NCI-H1436 treated with DMSO at 0.1 percent for 48 hours (cell line): ENCODE data around the gene SLC2A1.

Experiments
- DNase-seq: peaks from one replicate; lab custom pipeline; 2025; lab: John Stamatoyannopoulos, UW

SLC2A1 gene

DNA sequence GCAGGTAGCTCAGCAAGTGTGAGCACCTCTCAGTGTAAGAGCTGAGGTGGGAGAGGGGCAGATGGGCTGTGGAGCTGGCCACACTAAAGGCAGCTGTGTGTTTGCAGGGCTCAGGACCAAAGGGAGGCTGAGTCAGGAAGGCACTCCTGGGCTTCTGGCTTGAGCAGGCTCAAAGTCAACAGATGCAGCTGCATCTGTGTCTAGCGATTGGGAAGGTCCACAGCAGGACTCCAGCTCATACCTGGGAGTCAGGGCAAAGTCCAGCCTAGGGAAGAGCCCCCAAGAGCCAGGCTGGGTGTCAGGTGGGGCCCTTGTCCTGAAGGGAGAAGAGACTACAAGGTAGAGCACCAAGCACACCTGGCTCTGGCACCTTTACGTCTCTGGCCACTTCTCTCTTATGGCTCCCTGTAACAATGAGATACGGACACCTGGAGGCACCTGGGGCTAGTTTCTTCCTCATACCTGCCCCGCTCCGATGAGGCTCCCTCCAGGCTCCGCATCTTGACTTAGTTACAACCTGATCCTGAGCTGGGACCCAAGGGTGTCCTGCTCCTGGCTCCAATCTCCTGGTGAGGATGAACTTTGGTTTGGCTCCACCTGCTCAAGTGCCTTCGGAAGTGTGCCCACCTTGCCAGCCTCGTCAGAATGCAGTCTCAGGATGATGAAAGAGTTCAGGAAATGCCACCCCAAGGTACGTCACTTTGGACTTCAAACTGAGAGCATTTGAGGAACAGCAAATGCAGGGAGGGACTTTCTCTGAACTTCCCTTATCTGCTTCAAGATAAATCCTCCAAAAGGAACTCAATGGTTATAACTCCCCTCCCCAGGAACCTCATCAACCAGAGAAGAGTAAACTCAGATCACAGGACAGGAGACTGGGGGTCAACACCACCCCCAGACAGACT lies 21.5 kb upstream of the SLC2A1 start:
- no peak for DNase-seq

DNA sequence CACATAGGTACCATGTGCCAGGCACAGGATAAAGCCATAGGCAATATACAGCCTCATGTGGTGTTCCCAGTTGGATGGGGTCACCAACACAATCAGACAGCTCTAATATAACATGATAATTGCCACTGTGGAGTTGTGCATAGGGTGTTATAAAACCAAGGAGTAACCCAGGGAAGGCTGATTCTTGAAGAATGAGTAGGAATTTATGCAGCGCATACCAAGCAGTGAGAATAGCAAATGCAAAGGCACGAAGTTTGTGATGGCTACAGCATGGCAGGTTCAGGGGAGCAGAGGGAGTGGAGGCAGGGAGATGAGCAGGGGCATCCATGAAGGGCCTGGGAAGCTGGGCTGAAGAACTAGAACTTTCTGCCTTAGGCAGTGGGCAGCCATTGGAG lies 20.4 kb upstream of the SLC2A1 start:
- no peak for DNase-seq

DNA sequence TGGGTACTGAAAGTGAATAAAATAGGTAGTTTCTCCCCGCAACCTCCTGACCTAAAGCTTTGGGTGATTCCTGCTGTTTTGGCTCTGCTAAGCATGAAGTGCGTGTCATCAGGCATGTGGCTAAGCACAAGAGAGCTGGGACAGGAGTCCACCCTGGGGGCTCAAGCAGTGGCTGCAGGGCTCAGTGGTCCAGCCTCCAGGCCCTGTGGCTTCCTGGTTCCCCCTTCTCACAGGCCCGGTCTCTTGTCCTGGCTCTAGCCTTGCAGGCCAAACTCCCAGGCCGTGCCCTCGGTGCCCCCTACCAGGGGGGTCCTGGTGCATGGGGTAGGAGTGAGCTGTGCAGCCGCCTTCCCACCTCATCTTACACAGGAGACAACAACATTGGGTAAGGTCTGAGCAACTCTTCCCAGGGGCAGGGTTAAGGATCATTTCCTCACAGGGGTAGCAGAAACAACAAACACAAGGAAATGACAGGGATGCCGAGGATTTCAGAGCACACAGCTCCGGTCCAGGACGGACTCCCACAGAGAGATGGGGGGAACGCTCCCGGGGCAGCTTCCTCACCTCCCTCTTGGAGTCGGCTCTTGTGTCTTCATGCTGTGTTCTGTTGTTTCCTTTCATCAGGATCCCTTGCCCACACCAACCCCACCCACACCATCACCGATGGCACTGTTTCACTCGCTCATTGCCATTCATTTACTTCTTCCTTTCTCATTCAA lies 19.8 kb upstream of the SLC2A1 start:
- DNase-seq = no peak

DNA sequence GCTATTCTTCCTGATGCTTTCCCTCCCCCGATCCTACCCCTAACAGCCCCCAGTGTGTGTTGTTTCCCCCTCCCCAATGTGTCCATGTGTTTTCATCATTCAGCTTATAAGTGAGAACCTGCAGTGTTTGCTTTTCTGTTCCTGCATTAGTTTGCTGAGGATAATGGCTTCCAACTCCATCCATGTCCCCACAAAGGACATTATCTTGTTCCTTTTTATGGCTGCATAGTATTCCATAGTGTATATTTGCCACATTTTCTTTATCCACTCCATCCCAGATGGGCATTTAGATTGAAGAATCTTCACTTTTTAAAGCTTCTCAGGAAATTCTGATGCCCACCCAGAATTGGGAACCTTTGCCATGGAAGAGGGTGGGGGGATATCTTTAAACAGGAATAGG lies 19.0 kb upstream of the SLC2A1 start:
- DNase-seq = no peak

DNA sequence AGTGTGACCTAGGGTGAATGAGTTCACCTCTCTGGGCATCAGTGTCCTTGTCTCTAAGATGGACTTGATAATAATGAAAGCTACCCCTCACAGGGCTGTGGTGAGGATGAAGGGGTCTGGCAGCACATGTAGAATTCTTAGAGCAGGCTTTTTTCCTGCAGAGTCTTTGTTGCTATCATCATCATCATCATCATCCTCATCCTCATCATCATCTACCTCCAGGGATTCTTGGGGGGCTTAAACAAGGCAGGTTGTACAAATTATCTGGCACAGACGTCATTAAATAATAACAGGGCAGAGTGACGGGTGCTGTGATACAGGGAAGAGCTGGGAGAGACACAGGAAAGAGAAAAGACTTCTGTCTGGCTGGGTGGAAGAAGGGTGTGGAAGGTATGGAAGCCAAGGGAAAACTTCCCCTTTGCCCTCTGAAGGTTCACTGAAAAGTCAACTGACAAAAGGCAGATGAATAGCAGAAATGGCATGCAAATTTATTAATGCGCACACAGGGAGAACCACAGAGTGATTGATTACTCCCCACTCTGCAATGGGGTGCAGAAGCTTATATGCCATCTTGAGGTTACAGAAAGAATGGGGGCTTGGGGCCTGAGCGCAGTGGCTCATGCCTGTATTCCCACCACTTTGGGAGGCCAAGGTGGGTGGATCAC lies 17.0 kb upstream of the SLC2A1 start:
- no peak for DNase-seq

DNA sequence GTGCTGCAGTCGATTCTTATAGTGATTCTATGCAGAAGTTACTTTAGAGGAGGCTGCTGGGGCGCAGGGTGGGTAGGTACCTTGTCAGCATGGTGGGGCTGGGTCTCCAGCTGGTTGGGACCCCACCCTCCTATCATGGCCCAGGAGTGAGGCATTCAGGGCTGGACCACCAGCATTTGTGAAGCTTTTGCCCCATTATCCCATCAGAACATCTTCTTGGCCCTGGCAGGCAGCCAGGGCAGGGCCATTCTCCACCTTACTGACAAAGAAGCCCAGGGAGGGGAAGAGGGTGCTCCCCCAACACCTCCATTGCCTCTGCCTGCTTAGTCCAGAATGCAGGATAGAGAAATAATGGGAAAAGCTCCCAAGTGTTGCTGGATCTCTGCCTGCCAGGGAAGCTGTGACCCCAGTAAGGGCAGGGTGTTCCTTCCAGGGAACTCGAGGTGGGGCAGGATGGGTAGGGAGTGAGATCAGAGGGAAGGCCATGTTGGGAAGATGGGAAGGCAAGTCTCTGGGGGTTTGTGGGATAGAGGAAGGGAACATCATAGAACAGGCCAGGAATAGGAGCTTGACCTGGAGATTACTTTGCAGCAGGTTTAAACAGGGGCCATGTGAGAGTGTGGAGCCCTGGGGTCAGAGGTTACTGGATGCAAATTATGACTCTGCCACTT lies 16.2 kb upstream of the SLC2A1 start:
- DNase-seq = no peak

DNA sequence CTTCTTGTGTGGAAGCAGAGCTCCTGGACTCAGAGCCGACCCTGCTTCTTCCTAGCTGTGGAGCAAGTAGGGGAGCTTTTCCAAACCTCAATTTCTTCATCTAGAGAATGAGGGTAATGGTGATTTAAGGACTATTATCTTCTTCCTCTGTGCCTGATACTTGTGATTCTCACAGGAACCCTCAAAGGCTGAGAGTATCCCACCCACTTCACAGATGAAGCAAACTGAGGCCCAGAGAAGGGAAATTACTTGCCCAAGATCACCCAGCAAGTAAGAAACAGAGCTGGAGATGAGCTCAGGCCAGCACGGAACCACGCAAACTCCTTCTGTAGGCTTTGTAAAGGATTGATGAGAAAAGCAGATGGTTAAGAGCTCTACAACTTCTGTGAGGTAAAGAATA lies 15.1 kb upstream of the SLC2A1 start:
- DNase-seq = no peak

DNA sequence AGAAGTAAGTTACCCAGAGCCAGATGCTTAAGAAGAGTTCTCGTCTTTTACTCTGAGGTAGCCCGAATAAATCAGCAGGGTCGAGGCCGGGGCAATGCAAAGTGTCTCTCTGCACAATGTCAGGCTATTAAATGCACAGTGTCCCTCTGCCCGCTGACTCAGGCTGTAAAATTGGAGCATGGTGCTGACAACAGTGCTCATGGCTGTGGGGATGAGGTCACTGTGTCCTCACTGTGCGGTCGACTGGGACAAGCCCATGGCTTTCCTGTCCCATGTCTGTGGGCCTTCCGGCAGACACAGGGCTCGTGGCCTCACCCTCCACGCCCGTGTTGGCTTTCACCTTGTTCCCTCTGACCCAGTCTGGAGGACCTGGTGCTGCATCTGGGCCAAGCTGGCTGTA lies 14.6 kb upstream of the SLC2A1 start:
- no peak for DNase-seq

DNA sequence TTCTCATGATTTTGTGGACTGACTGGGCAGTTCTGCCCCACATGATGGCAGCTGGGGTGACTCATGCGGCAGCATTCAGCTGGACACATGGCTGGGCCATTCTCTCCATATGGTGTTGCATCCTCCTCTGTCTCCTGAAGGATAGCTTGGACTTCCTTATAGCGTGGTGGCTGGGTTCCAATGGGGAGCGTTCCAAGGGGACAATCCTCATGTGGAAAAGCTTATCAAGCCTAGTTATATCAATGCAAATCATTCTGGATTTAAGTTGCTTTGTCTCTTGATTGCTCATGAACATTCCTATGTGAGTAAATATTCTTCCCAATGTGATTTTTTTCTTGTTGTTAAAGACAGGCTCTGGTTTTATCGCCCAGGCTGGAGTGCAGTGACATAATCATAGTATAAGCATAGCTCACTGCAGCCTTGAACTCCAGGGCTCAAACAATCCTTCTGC lies 13.2 kb upstream of the SLC2A1 start:
- DNase-seq = no peak

DNA sequence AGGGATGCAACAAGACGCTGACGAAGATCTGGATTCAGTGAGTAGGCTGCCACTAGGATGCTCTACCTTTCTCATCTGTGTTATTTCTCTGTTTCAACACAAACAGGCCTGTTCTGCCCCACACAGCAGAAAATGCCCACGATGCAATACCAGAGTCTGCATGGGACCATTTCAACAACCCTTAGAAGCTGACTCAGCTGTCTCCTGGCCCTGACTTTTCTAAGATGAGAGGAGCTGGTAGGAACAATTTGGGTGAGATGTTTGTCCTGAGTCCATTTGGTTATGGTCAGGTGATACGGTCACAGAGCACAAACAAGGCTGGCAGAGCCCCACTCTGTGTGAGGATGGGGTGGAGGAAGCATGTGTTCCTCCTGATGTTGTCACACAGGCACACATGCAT lies 11.5 kb upstream of the SLC2A1 start:
- DNase-seq = no peak

DNA sequence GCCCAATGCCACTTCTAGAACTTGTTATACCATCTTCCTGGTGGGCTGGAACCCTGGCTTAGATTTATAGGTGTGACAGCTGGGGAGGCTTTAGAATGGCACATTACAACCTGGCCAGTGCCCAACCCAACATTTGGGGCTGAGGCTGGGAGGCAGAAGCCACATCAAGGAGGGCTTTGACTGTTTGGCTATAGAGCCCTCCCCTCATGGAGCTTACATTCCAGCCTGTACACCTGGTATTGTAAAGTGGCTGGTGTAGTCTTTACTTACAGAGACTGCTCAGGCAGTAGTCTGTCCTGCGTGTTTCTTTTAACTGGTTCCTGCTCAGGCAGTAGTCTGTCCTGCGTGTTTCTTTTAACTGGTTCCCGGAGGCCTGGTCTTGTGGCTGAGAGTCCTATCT lies 10.0 kb upstream of the SLC2A1 start:
- no peak for DNase-seq

DNA sequence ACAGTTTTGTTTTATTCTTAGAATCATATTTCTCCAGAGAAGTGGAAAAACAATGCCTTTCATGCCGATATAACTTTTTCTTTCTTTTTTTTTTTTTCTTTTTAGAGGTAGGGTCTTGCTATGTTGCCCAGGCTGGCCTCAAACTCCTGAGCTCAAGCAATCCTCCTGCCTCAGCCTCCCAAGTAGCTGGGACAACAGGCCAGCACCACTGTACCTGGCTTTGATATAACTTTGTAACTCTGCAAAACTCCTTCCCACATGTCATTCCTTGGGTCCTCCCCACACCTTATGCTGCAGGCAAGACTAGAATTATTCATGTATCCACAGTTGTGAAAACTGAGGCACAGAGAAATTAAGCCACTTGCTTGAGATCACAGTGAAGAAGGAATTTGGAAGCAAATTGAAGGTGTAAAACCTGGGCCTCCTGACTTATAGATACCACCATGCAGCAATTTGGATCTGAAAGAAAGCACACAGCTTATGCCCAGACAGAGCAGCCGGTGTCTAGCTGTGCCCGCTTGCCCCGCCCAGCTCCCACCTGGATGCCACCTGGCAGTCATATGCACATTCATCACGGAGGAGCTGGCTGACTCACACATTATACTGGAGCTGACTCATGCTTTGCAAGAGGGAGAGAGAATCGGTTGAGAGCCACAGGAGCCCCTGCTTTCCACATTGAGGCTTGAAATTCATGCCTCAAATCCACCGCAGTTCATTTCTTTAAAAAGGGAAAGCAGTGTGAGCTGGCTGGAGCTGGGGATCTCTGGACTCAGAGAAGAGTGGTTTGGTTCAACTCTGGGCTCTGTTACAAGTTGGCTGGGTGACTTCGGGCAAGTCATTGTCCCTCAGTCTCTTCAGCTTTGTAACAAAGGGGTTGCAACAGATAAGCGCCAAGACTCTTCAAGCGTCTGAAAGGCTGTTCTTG lies 8.3 kb upstream of the SLC2A1 start:
- peak; percentile 66 for DNase-seq

DNA sequence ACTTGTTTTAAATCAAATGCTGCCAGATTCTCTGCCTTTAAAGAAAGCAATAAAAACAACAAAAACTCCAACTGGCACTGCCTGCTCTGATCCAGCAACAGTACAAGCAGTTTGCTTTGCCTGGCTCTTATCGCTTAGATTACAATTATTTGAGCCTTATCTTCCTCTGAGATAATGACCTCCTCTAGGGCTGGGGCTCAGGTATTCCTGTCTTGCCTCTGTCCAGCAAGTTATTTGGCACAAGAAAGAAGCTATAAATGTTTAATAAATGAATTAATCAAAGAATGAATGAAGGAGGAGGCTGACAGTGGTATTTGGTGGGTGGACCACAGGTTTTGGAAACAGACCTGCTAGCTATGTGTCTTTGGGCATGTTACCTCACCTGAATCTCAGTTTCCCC lies 6.7 kb upstream of the SLC2A1 start:
- no peak for DNase-seq

DNA sequence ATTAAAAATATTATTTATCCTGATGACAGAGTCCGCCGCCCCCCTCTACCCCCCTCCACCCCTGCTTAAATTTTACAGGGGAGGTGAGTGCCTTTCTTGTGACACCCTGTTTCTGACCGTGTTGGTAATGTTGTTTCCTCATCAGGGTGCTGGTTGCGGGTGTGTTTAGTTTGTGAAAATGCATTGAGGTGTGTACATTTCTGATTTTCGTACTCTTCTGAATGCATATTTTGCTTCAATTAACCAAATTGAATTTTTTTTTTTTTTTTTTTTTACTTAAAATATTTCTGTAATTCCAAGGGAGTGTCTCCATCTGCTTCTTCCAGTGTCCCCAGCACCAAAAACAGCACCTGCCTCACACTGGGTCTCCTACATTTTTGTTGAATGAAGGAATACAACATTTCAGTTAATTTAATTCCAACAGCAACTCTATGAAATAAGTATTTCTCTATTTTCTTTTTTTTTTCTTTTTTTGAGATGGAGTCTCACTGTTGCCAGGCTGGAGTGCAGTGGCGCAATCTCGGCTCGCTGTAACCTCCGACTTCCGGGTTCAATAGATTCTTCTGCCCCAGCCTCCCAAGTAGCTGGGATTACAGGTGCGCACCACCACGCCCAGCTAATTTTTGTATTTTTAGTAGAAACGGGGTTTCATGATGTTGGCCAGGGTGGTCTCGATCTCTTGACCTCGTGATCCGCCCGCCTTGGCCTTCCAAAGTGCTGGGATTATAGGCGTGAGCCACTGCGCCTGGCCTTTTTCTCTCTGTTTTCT lies 5.6 kb upstream of the SLC2A1 start:
- DNase-seq = no peak

DNA sequence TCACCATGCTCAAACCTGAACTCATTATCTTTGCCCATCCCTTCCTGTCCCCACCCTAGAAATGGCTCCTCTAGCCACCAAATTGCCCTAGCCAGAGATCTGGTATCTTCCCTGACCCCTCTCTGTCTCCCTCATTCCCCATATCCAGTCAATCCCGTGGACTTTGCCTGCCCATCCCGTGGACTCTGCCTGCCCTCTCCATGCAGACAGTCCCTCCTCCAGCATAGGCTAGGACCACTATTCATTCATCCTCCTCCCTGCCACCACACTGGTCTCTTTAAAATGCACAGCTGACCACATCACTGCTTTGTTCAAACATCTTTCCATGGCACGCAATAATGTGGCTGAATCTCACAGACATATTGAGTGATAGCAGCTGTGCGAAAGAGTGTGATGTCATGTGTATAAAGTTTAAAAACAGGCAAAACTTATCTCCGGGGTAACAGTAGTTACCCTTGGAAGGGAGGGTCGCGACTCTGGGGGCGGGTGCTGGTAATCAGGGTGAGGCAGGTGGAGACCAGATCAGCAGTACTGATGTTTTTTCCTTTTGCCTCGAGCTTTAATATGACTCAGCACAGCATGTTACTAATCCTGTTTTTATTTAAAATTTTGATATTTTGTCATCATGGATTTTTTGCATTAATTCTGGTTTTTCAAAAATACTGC lies 4.8 kb upstream of the SLC2A1 start:
- no peak for DNase-seq

DNA sequence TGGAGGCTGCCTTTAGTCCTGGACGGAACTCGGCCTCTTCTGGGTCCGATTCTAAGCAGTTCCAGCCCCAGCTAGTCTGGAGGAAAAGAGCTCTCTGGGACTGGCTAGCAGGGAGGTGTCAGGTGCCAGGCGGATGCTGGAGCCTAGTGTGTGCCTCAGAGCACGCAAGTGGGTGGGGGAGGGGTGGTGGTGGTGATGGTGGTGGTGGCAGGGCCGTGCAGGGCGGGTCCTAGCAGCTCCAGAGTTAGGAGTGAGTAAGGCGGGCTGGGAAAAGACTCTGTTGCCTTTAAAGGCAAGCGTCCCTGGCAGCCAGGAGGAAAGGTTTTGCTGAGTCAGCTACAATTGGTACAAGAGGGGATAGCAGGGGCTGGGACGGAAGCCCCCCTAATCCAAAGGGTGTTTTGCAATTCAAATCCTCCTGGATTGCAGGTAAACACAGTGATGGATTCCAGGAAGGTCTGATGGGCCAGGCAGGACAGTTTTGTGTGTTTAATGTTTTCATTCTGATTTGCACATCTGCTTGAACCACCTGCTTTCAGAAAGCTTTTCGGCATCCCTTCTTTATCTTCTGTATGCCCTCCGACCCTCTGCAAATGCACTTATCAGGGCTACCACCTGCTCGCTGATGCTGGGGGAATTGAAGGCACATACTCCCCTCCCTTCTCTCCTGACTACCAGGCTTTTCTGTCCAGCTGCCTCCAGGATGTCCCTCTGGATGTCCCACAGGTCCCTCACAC lies 4.1 kb upstream of the SLC2A1 start:
- peak; percentile 35 for DNase-seq

DNA sequence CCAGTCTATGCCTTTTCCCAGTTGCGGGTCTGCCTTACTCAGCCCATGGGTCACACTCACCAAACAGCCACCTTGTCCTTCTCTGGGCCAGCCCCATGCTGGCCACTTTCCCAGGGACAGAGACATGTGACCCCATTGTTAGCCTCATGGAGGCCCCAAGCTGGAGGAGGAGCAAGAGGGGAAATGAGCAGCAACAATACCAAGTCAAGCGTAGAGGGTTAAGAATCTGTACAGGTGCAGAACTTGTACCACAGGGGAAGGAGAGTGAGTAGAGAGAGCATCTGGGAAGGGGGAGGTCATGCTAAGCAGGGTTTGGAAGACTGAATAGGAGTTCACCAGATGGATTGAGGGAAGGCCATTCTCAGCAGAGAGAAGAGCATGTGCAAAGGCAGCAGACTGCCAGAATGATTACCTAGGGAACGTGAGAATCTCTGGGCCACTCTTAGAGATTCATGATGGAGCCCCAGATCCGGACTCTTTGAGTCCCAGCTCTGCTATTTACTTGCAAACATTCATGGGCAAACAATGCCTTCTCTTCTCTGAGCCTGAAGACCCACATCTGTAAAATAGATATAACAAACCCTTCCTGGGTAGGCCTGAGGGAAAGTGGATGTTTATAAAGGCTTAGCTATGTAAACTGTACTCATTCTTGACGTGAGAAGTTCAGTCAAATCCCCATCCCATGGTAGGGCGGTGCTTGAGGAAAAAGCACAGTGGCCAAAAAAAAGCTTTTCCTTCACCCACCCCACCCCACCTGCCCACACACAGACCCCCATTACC lies 2.8 kb upstream of the SLC2A1 start:
- no peak for DNase-seq

DNA sequence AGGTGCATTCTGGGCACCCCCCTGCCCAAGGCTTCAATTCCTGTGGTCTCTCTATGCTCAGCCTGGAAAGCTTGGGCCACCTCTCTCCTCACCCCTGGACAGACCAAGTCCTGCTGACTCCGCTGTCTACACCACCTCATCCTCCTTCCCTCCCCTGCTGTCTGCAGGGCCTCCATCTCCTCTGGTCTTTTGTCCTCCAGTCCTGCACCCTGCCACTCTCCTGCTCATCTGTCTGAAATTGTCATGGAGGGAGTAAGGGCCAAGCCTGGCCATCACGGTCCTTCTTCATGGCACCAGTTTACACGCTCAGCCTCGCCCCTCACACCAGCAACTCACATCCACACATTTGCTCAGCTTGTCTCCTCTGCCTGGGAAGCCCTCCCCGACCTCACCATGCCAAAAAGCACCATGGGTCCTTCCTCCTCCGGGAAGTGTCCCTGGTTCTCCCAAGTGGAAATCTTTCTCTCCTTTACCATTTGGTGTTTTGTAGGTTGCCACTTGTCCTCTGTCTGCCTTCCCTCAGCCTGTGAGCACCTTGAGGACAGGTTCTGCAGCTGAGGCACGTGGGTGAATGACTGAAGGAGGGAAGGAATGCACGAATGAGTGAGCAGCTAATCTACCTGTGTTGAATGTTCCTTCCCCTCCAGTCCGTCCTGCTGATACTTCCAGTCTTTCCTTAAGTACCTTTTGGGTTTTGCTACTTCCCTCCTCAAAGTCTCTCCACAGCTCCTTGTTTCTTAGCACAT lies 2.1 kb upstream of the SLC2A1 start:
- no peak for DNase-seq
